ENCODE data around the gene GPC6. TPM values are rescaled to one million over a fixed set of nuclear protein-coding genes. Genes with fewer than 3 reads are reported as not detected.

The GPC6 gene
- total RNA-seq, 1 experiment from 2014 or later, result 0.22 TPM

DNA sequence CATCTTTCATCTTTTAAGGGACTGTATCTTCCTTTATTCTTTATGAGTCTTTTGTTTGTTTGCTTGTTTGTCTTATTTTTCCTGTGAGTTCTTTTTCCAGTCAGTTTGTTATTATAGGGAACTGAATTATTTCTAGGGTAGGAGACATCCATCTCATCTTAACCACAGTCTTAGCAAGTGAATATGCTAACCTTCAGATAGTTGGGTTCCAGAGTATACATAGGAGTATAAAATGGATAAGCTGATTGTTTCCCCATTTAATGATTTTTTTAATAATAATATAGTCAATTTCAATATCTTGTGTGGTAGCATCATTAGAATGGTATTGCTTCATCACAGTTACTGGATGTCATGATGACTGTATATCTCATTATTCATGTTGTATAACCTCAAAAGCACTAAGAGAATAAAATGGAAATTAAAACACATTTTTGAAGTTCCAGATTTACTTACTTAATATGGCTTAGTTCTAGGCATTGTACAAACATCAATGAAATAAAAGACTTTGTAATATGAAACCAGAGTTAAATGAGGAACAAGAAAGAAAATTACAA lies 33.0 kb downstream of the GPC6 start:
- intact Hi-C loops (cut with micrococcal nuclease), result no loop called here
- H3K9me2 ChIP-seq (ENCODE audit: insufficient read depth), result no peaks in the 10 kb centered on the region
- ChIA-PET POLR2A (no interaction called here), RAD21 (ENCODE audit: low non-redundant PET in 1 of 2, low total read pairs in 2 of 2, uncharacterized antibody in 2 of 2, unreplicated experiment in 2 of 2) (no interaction called here), CTCF (no interaction called here)
- ATAC-seq (no peak), DNase-seq (ENCODE audit: low read depth, low spot score) (no peak)
- H3K4me3 ChIP-seq (replicated peaks in 1 of 2; ENCODE audit: low read depth in 1 of 2, low read length in 2 of 2), result no peak overlapping the region
- no peak overlapping the region for H3K4me2 ChIP-seq (ENCODE audit: low read length)
- no TSS peak for BruUV-seq (replicated peaks)
- H3K27me3 ChIP-seq (ENCODE audit: insufficient read depth, low read length), result no peaks in the 10 kb centered on the region
- no peak overlapping the region for H2AFZ ChIP-seq (ENCODE audit: low read depth, low read length, poor library complexity, severe bottlenecking)
- H3K79me2 ChIP-seq (ENCODE audit: insufficient read depth, low read length), result no peaks in the 10 kb centered on the region
- TF ChIP-seq ELF1 (IDR thresholded peaks at IDR 0.05; ENCODE audit: borderline replicate concordance, low read depth), result no peak
- H3K9me3 ChIP-seq (ENCODE audit: control insufficient read depth in 1 of 2, insufficient read depth in 1 of 2, low read depth in 1 of 2, low read length in 2 of 2), result peaks cover 10 to 15% of the 10 kb centered on the region in 2 experiments; a peak in 2 of 4 replicates
- H3K27ac ChIP-seq (ENCODE audit: low read depth, low read length), result no peak overlapping the region
- H3K36me3 ChIP-seq (ENCODE audit: control insufficient read depth in 1 of 2, insufficient read depth in 2 of 2, low read length in 2 of 2), result no peaks in the 10 kb centered on the region
- H4K20me1 ChIP-seq (ENCODE audit: insufficient read depth), result no peaks in the 10 kb centered on the region
- H3K4me1 ChIP-seq (ENCODE audit: control insufficient read depth in 1 of 2, insufficient read depth in 2 of 2, low read length in 2 of 2), result no peaks in the 10 kb centered on the region
- H3K9ac ChIP-seq (ENCODE audit: low read length), result no peak overlapping the region

- intact Hi-C loops (cut with micrococcal nuclease), result no loop called here
- Histone ChIP-seq H3K9ac (ENCODE audit: low read length) (no peak overlapping the region), H3K79me2 (ENCODE audit: insufficient read depth, low read length) (no peaks in the 10 kb centered on the region), H3K4me3 (replicated peaks in 1 of 2; ENCODE audit: low read depth in 1 of 2, low read length in 2 of 2) (no peak overlapping the region), H3K9me2 (ENCODE audit: insufficient read depth) (no peaks in the 10 kb centered on the region), H3K4me1 (ENCODE audit: control insufficient read depth in 1 of 2, insufficient read depth in 2 of 2, low read length in 2 of 2) (no peaks in the 10 kb centered on the region), H3K27me3 (ENCODE audit: insufficient read depth, low read length) (no peaks in the 10 kb centered on the region), H3K36me3 (ENCODE audit: control insufficient read depth in 1 of 2, insufficient read depth in 2 of 2, low read length in 2 of 2) (no peaks in the 10 kb centered on the region), H3K9me3 (ENCODE audit: control insufficient read depth in 1 of 2, insufficient read depth in 1 of 2, low read depth in 1 of 2, low read length in 2 of 2) (peaks cover 13 to 15% of the 10 kb centered on the region in 2 experiments; a peak in 2 of 4 replicates), H3K27ac (ENCODE audit: low read depth, low read length) (no peak overlapping the region), H3K4me2 (ENCODE audit: low read length) (no peak overlapping the region), H4K20me1 (ENCODE audit: insufficient read depth) (no peaks in the 10 kb centered on the region), H2AFZ (ENCODE audit: low read depth, low read length, poor library complexity, severe bottlenecking) (no peak overlapping the region)
- DNase-seq (ENCODE audit: low read depth, low spot score) (no peak), ATAC-seq (no peak)
- ChIA-PET CTCF (no interaction called here), POLR2A (no interaction called here), RAD21 (ENCODE audit: low non-redundant PET in 1 of 2, low total read pairs in 2 of 2, uncharacterized antibody in 2 of 2, unreplicated experiment in 2 of 2) (no interaction called here)
- TF ChIP-seq ELF1 (IDR thresholded peaks at IDR 0.05; ENCODE audit: borderline replicate concordance, low read depth) (no peak), SIN3A (IDR thresholded peaks at IDR 0.05; ENCODE audit: low read depth) (no peak), TCF7L2 (IDR thresholded peaks at IDR 0.05; ENCODE audit: borderline replicate concordance, extremely low read depth, insufficient read depth, insufficient read length) (no peak)
- no TSS peak for BruUV-seq (replicated peaks)
These were observed 34.0 kb downstream of the GPC6 start for GRCh38 chr13:93260591-93260990.
